Medulla oblongata (tissue), 1 donor: ENCODE results near the gene CEP112.
"Not testable (repeated sequence)": the region's sequence is repeated elsewhere in the genome, so short reads cannot be mapped to it uniquely, and the experiment has no call there.

Experiments
- DNase-seq: peaks from one replicate; pipeline ENCODE4 v3.0.0-alpha.2; 2015; ENCODE audit errors: extremely low spot score

The CEP112 gene

GRCh38 chr17:65783845-65784334, 408.0 kb downstream of the CEP112 start:
- DNase-seq = no peak

GRCh38 chr17:65782104-65782706, 409.7 kb downstream of the CEP112 start:
- not testable (repeated sequence) for DNase-seq

GRCh38 chr17:65780111-65780510, 411.8 kb downstream of the CEP112 start:
- no peak for DNase-seq

GRCh38 chr17:65776890-65777289, 415.0 kb downstream of the CEP112 start:
- DNase-seq = no peak

- DNase-seq = no peak
Measured at GRCh38 chr17:65774787-65775186, 417.1 kb downstream of the CEP112 start.

GRCh38 chr17:65772989-65773388, 418.9 kb downstream of the CEP112 start:
- DNase-seq = no peak

- no peak for DNase-seq
Measured at GRCh38 chr17:65771704-65772103, 420.2 kb downstream of the CEP112 start.

- no peak for DNase-seq
Measured at GRCh38 chr17:65763786-65764185, 428.1 kb downstream of the CEP112 start.

GRCh38 chr17:65762973-65763372, 429.0 kb downstream of the CEP112 start:
- no peak for DNase-seq

- DNase-seq = no peak
Measured at GRCh38 chr17:65759532-65759931, 432.4 kb downstream of the CEP112 start.

- no peak for DNase-seq
Measured at GRCh38 chr17:65756760-65757159, 435.2 kb downstream of the CEP112 start.

- DNase-seq = no peak
Measured at GRCh38 chr17:65755799-65756198, 436.1 kb downstream of the CEP112 start.

- no peak for DNase-seq
Measured at GRCh38 chr17:65754630-65755029, 437.3 kb downstream of the CEP112 start.

GRCh38 chr17:65754081-65754480, 437.9 kb downstream of the CEP112 start:
- no peak for DNase-seq

GRCh38 chr17:65753348-65753747, 438.6 kb downstream of the CEP112 start:
- no peak for DNase-seq

- DNase-seq = no peak
Measured at GRCh38 chr17:65751263-65751662, 440.7 kb downstream of the CEP112 start.

GRCh38 chr17:65750631-65751115, 441.3 kb downstream of the CEP112 start:
- DNase-seq = peak; percentile 24

- DNase-seq = no peak
Measured at GRCh38 chr17:65750166-65750565, 441.8 kb downstream of the CEP112 start.

- no peak for DNase-seq
Measured at GRCh38 chr17:65749479-65749878, 442.5 kb downstream of the CEP112 start.

GRCh38 chr17:65745241-65745640, 446.7 kb downstream of the CEP112 start:
- DNase-seq = no peak

GRCh38 chr17:65743308-65743655, 448.7 kb downstream of the CEP112 start:
- no peak for DNase-seq

GRCh38 chr17:65742403-65743307, 449.3 kb downstream of the CEP112 start:
- DNase-seq = no peak

- no peak for DNase-seq
Measured at GRCh38 chr17:65741710-65742109, 450.2 kb downstream of the CEP112 start.
